NK-92 (cell line): Measurements from ENCODE around the gene SLC35G2.
"Not testable (repeated sequence)": the region's sequence is repeated elsewhere in the genome, so short reads cannot be mapped to it uniquely, and the experiment has no call there.

Experiments used
- DNase-seq: peaks from one replicate; lab custom pipeline; 2025; ENCODE audit not compliant: unreplicated experiment; lab: John Stamatoyannopoulos, UW

The SLC35G2 gene

DNA sequence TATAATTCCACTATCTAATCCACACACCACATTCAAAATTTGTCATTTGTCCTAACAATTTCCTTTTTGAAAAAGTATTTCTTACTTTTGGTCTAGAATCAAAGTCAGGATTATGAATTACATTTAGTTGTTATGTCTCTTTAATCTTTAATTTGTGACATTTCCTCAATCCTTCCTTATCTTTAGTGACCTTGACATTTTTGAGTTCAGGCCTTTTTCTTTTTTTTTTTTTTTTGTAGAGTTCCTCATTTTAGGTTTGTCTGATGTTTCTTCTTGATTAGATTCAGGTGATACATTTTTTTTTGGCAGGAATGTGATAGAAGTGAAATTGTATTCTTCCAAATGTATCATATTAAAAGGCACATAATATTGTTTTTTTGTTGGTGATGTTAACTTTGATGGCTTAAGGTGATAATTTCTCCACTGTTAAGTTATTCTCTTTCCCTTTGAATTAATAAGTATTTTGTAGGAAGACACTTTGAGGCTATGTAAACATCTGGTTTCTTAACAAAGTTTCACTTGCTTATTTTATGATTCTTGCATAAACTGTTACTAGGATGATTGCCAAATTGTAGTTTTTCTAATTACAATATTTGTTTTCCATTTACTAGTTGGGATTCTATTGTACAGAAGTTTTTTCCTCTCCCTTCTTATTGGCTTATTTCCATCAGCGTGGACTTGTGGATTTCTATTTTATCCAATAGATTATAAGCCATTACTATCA is 16.3 kb downstream of the SLC35G2 start:
- no peak for DNase-seq

GRCh38 chr3:136835813-136836510 is 17.0 kb downstream of the SLC35G2 start:
- no peak for DNase-seq

DNA sequence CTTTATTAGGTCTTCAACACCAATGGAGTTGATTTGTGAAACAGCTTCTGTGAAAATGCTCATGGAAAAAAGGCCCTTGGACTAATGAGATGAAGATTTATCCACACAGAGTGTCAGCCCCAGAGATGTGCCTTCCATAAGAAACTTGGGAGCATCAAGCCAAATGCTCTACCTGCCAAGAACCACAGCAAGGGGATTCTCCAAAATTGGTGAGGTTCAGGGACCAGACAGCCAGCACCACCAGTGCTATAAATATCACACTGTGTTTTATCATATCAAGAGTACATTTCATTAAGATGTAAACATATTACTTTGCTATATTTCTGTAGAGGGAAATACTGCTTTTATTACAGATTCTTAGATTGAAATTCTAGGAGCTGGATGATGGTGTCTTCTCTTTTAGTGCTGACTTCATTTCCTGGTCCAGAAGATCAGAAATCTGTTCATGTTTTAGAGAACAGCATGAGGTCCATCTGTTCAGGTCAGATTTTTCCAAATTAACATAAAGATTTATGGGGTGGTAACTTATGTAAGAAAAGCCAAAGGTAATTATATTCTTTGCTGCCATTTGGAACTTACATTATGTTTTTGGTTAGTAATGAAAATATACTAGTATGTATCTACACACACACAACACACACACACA is 17.7 kb downstream of the SLC35G2 start:
- no peak for DNase-seq

GRCh38 chr3:136838641-136839555 is 20.0 kb downstream of the SLC35G2 start:
- DNase-seq = no peak

GRCh38 chr3:136839556-136839931 is 20.6 kb downstream of the SLC35G2 start:
- DNase-seq = no peak

- no peak for DNase-seq
These were observed 21.3 kb downstream of the SLC35G2 start for GRCh38 chr3:136840252-136840651.

DNA sequence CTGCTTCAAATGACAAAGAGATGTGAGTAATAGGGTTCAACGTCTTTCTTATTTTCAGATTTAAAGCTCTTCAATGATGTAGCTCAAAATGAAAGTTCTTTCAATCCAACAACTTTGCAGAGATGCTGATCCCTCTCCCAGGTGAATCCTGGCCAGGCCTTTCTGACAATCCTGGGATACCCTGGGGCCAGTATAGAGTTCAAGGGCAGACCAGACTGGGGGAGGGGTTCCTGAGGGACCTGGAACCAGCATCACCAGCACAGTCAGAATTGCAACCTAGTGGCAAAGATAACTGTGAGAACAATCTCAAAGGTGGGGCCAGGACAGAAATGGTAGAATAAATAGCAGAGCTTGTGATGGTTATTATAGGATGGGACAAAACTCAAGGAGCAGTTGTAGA is 23.4 kb downstream of the SLC35G2 start:
- DNase-seq = no peak

GRCh38 chr3:136844724-136845123 is 25.8 kb downstream of the SLC35G2 start:
- no peak for DNase-seq

GRCh38 chr3:136852180-136852579 is 33.3 kb downstream of the SLC35G2 start:
- no peak for DNase-seq

DNA sequence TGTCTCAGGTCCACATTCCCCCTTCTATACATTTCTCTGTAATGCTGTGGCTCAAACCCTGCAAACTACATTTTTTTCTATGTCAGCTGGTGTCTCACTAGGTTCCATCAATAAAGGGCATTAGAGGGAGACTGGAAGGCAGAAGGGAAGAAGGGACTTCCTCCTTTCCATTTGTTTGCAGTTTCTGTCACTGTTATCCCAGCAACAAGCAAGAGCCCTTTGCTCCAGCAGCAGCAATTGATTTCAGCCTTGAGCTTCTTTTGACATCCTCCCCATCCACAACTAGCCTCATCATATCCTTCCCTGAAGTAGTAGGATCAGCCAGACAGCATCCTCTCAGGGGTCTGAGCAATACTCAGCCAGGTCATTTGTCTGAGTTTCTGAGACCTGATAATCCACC is 37.7 kb downstream of the SLC35G2 start:
- DNase-seq = no peak

DNA sequence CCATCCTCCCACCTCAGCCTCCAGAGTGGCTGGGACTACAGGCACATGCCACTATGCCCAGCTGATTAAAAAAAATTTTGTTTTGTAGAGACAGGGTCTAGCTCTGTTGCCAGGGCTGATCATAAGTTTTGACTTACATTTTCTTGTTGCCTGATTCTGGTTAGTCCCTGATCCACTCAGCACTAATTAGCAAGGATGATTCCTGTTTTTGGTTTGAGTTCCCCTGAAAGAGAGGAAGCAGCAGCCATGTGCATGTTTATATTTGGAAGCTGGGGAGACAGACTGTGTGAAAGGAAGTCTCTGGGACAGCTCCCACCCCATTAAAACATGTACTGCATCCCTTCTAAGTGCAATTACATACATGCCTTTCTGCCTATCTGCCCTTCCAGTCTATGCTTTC is 39.5 kb downstream of the SLC35G2 start:
- no peak for DNase-seq

DNA sequence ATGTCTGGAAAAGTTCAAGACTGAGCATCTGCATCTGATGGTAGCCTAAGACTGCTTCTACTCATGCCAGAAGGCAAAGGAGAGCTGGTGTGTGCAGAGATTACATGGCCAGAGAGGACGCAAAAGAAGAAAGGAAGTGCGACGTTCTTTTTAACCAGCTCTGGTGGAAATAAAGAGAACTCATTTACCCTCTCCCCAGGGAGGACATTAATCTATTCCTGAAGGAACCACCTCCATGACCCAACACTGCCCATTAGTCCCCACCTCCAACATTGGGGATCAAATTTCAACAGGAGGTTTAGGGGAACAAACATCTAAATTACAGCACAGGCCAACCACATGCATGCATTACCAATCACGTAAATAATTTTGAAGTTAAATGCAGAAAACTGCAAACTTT is 41.6 kb downstream of the SLC35G2 start:
- DNase-seq = no peak

DNA sequence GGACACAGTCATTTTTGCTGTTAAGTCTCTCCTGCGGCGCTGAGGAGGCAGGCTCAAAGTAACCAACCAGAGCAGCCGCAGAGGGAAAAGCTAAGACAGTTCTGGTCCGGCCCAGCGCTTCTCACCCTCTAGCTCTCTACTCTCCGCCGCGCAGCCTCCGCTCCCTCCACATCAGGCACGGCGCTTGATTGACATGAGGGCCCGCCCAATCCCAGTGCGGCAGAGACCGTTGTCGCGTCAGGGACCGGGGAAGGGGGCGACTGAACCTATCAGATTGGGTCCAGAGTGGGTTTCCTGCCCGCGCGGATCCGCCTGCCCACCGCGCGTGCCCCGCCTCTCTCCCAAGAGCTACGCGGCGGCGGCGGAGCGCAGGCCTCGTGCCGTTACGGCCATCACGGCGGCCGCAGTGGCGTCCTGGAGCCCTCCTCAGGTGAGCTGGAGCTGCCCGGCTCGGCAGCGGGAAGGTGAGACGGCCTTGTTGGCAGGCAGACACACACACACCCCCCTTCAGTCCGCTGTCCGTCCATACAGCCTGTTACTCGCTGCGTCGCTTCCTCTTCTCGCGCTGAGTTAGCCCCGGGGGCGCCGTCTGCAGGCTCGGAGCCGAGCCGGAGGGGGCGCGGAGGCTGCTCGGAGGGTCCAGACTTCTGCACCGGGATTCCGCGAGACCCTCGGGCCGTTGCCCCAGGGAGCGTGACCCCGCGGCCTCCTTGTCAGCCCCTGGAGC is 43.1 kb downstream of the SLC35G2 start, which contains the start of gene NCK1:
Gene NCK1 (plus strand): TSS at position 319 of the 727 bp plus-strand sequence. CDS start 65,794 bp downstream, outside the sequence.
- DNase-seq = peak; percentile 93

- DNase-seq = no peak
These were observed 43.8 kb downstream of the SLC35G2 start for GRCh38 chr3:136862617-136863322.

- no peak for DNase-seq
These were observed 50.4 kb downstream of the SLC35G2 start for GRCh38 chr3:136869282-136869681.

- DNase-seq = not testable (repeated sequence)
These were observed 53.3 kb downstream of the SLC35G2 start for GRCh38 chr3:136872258-136872657.

DNA sequence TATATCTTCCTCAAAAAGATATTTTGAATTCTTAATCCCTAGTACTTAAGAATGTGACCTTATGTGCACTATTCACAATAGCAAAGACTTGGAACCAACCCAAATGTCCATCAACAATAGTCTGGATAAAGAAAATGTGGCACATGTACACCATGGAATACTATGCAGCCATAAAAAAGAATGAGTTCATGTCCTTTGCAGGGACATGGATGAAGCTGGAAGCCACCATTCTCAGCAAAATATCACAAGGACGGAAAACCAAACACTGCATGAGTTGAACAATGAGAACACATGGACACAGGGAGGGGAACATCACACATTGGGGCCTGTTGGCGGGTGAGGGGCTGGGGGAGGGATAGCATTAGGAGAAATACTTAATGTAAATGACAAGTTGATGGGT is 60.6 kb downstream of the SLC35G2 start:
- DNase-seq = not testable (repeated sequence)

DNA sequence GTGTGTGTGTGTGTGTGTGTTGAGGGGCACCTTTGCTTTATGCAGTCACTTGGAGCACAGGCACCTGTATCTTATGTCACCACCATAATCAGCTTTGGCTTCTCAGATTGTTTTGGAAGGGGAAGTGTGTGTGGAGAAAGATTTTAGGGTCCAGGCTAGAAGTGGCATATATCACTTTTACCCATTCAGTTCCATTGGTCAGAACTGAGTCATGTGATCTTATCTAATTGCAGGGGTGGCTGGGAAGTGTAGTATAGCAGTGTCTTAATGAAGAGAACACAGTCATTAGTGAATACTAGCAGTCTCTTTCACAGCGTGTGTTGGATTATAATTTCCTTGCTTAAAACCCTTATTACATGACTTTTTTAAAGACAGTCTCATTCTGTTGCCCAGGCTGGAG is 63.6 kb downstream of the SLC35G2 start:
- DNase-seq = no peak

GRCh38 chr3:136883967-136884720 is 65.2 kb downstream of the SLC35G2 start:
- DNase-seq = no peak
